ENCODE data around the gene C17orf113. TPM values are rescaled to one million over a fixed set of nuclear protein-coding genes. Genes with fewer than 3 reads are reported as not detected.

C17orf113 gene
- total and polyA plus RNA-seq, 2 of the 13 experiments (the other 11 are each of a cell fraction or from before 2014, with no cell fraction given), result 0.87 to 1.1 TPM

- peak; percentile 81 for TF ChIP-seq RBM39 (IDR thresholded peaks at IDR 0.05; ENCODE audit: low read depth, low read length, poor library complexity, severe bottlenecking)
- TF ChIP-seq ZMYM4 (CRISPR knock-in tag; IDR thresholded peaks at IDR 0.05), result peak; percentile 100
- peak; percentile 72; the same call in 1 of the 2 replicates for TF ChIP-seq HDAC2 (CRISPR knock-in tag; IDR thresholded peaks at IDR 0.05)
- peak; percentile 50 for TF ChIP-seq MAFF (IDR thresholded peaks at IDR 0.05; ENCODE audit: low read depth, low read length)
- peak; percentile 92 for TF ChIP-seq HNRNPLL (IDR thresholded peaks at IDR 0.05; ENCODE audit: low read depth, low read length, poor library complexity, severe bottlenecking)
- no peak for TF ChIP-seq ZNF770 (CRISPR knock-in tag; IDR thresholded peaks at IDR 0.05)
- peak; percentile 77; the same call in 1 of the 2 replicates for TF ChIP-seq CCDC6 (CRISPR knock-in tag; IDR thresholded peaks at IDR 0.05)
- 0 out of 2 replicates have a peak, but pooled peaks have one; percentile 18 for TF ChIP-seq CEBPG (CRISPR knock-in tag; IDR thresholded peaks at IDR 0.05)
- peak; percentile 93 for TF ChIP-seq THAP9 (CRISPR knock-in tag; IDR thresholded peaks at IDR 0.05; ENCODE audit: borderline replicate concordance)
- no peak for TF ChIP-seq ZNF30 (CRISPR knock-in tag; IDR thresholded peaks at IDR 0.05)
- no peak; the same call in 1 of the 2 replicates for TF ChIP-seq ZNF234 (CRISPR knock-in tag; conservative IDR thresholded peaks at IDR 0.05)
- no peak for TF ChIP-seq ZNF10 (CRISPR knock-in tag; IDR thresholded peaks at IDR 0.05; ENCODE audit: borderline replicate concordance, low read depth)
- TF ChIP-seq SNRNP70 (IDR thresholded peaks at IDR 0.05; ENCODE audit: low read depth, low read length), result no peak
- peak; percentile 57; the same call in 1 of the 2 replicates for TF ChIP-seq ZSCAN5A (CRISPR knock-in tag; IDR thresholded peaks at IDR 0.05; ENCODE audit: borderline replicate concordance)
- peak; percentile 82 for TF ChIP-seq ASH2L (IDR thresholded peaks at IDR 0.05; ENCODE audit: insufficient read length, low read depth, low read length)
- TF ChIP-seq ZNF710 (CRISPR knock-in tag; IDR thresholded peaks at IDR 0.05; ENCODE audit: borderline replicate concordance), result peak; percentile 91; the same call in 1 of the 2 replicates
- TF ChIP-seq DPF2 (CRISPR knock-in tag; IDR thresholded peaks at IDR 0.05; ENCODE audit: borderline replicate concordance, low read depth), result 0 out of 2 replicates have a peak, but pooled peaks have one; percentile 11
- no peak for TF ChIP-seq ZNF652 (CRISPR knock-in tag; IDR thresholded peaks at IDR 0.05; ENCODE audit: borderline replicate concordance, low read depth)
- TF ChIP-seq ZNF703 (CRISPR knock-in tag; IDR thresholded peaks at IDR 0.05; ENCODE audit: borderline replicate concordance), result no peak
Observed at GRCh38 chr17:42019509-42020404, 30.6 kb downstream of the C17orf113 start, which contains the start of gene NKIRAS2 (continued).

Measured in HepG2 (cell line).